ENCODE results near the gene SPATS2L. TPM values are rescaled to one million over a fixed set of nuclear protein-coding genes. Genes with fewer than 3 reads are reported as not detected.

The SPATS2L gene
- total and polyA plus RNA-seq, 8 donors: 81.2 to 96.7 (median 91.2) TPM

GRCh38 chr2:200422532-200423261, 116.2 kb downstream of the SPATS2L start:
- ATAC-seq: no peak
- intact Hi-C loops (cut with DNase I): no loop called here
- no peak overlapping the region for H3K4me3 ChIP-seq
- H3K9me3 ChIP-seq: no peaks in the 10 kb centered on the region
- H3K4me1 ChIP-seq: no peaks in the 10 kb centered on the region
- H3K27ac ChIP-seq: no peak overlapping the region
- DNase-seq: no peak
- H3K36me3 ChIP-seq: peaks cover 0 to 37% of the 10 kb centered on the region in 2 donors
- TF ChIP-seq CTCF (IDR thresholded peaks at IDR 0.05): no peak
- no peaks in the 10 kb centered on the region for H3K27me3 ChIP-seq

GRCh38 chr2:200423541-200423940, 117.0 kb downstream of the SPATS2L start:
- no peak for ATAC-seq
- DNase-seq: no peak
- intact Hi-C loops (cut with DNase I): no loop called here
- Histone ChIP-seq H3K9me3 (no peaks in the 10 kb centered on the region), H3K27ac (no peak overlapping the region), H3K27me3 (no peaks in the 10 kb centered on the region), H3K36me3 (peaks cover 0 to 37% of the 10 kb centered on the region in 2 donors), H3K4me1 (no peaks in the 10 kb centered on the region), H3K4me3 (no peak overlapping the region)
- TF ChIP-seq CTCF (IDR thresholded peaks at IDR 0.05): no peak

GRCh38 chr2:200425026-200425821, 118.7 kb downstream of the SPATS2L start:
- TF ChIP-seq CTCF (IDR thresholded peaks at IDR 0.05): no peak
- DNase-seq (no peak), ATAC-seq (no peak)
- Histone ChIP-seq H3K27ac (no peak overlapping the region), H3K36me3 (peaks cover 0 to 23% of the 10 kb centered on the region in 2 donors), H3K4me3 (no peak overlapping the region), H3K4me1 (no peaks in the 10 kb centered on the region), H3K9me3 (no peaks in the 10 kb centered on the region), H3K27me3 (no peaks in the 10 kb centered on the region)
- intact Hi-C loops (cut with DNase I): no loop called here

GRCh38 chr2:200426754-200427153, 120.3 kb downstream of the SPATS2L start:
- no peaks in the 10 kb centered on the region for H3K27me3 ChIP-seq
- H3K4me3 ChIP-seq: no peak overlapping the region
- peaks cover 0 to 14% of the 10 kb centered on the region in 2 donors for H3K36me3 ChIP-seq
- TF ChIP-seq CTCF (IDR thresholded peaks at IDR 0.05): no peak
- H3K27ac ChIP-seq: no peak overlapping the region
- H3K9me3 ChIP-seq: no peaks in the 10 kb centered on the region
- H3K4me1 ChIP-seq: no peaks in the 10 kb centered on the region
- no peak for DNase-seq
- no peak for ATAC-seq
- intact Hi-C loops (cut with DNase I): no loop called here

- no peaks in the 10 kb centered on the region for H3K4me1 ChIP-seq
- H3K4me3 ChIP-seq: no peak overlapping the region
- intact Hi-C loops (cut with DNase I): no loop called here
- H3K9me3 ChIP-seq: no peaks in the 10 kb centered on the region
- H3K36me3 ChIP-seq: no peaks in the 10 kb centered on the region
- TF ChIP-seq CTCF (IDR thresholded peaks at IDR 0.05): no peak
- ATAC-seq (no peak), DNase-seq (no peak)
- no peak overlapping the region for H3K27ac ChIP-seq
- H3K27me3 ChIP-seq: no peaks in the 10 kb centered on the region
These were observed 122.6 kb downstream of the SPATS2L start for GRCh38 chr2:200428961-200429665.
